ENCODE results near the gene OVCH1. TPM values are rescaled to one million over a fixed set of nuclear protein-coding genes. Genes with fewer than 3 reads are reported as not detected.

OVCH1 gene
- total RNA-seq, 1 experiment from 2014 or later = not detected

DNA sequence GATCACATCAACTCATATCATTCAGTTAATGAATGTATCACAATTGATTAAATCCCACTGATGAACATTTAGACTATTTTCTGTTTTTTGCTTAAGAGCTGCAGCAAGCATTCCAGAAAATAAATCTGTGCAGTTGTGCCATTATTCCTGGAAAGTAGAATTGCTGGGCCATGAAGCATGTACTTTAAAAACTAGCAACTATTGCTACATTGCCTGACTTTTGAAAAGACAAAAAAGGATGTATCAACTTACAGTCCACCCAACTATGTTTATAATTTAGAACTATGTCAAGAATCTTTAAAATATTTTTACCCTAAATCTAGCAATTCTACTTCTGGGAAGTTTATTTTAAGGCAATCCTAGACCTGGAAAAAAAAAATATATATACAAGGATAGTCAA is 83.1 kb downstream of the OVCH1 start:
- Histone ChIP-seq H3K4me2 (ENCODE audit: low read length) (no peak overlapping the region), H2AFZ (ENCODE audit: low read depth, low read length, poor library complexity, severe bottlenecking) (no peak overlapping the region), H3K36me3 (ENCODE audit: control insufficient read depth in 1 of 2, insufficient read depth in 2 of 2, low read length in 2 of 2) (no peaks in the 10 kb centered on the region), H3K79me2 (ENCODE audit: insufficient read depth, low read length) (no peaks in the 10 kb centered on the region), H3K4me1 (ENCODE audit: control insufficient read depth in 1 of 2, insufficient read depth in 2 of 2, low read length in 2 of 2) (no peaks in the 10 kb centered on the region), H3K27ac (ENCODE audit: low read depth, low read length) (no peak overlapping the region), H3K9me2 (ENCODE audit: insufficient read depth) (no peaks in the 10 kb centered on the region), H3K27me3 (ENCODE audit: insufficient read depth, low read length) (no peaks in the 10 kb centered on the region), H4K20me1 (ENCODE audit: insufficient read depth) (no peaks in the 10 kb centered on the region), H3K4me3 (replicated peaks in 1 of 2; ENCODE audit: low read depth in 1 of 2, low read length in 2 of 2) (no peak overlapping the region), H3K9ac (ENCODE audit: low read length) (no peak overlapping the region), H3K9me3 (ENCODE audit: control insufficient read depth in 1 of 2, insufficient read depth in 1 of 2, low read depth in 1 of 2, low read length in 2 of 2) (no peaks in the 10 kb centered on the region)
- POLR2A ChIA-PET = no interaction called here
- intact Hi-C loops (cut with micrococcal nuclease) = no loop called here
- no TSS peak for BruUV-seq (replicated peaks)
- CTCF ChIA-PET = no interaction called here
- TF ChIP-seq POLR2A (IDR thresholded peaks at IDR 0.05; ENCODE audit: borderline replicate concordance, extremely low read depth, insufficient read depth, insufficient read length) = no peak
- TF ChIP-seq EZH2phosphoT487 (IDR thresholded peaks at IDR 0.05; ENCODE audit: borderline replicate concordance) = no peak
- TF ChIP-seq TCF7L2 (IDR thresholded peaks at IDR 0.05; ENCODE audit: borderline replicate concordance, extremely low read depth, insufficient read depth, insufficient read length) = no peak
- no peak for TF ChIP-seq YY1 (IDR thresholded peaks at IDR 0.05; ENCODE audit: extremely low read depth, insufficient replicate concordance, low read depth, low read length)
- no peak for TF ChIP-seq CBX3 (IDR thresholded peaks at IDR 0.05; ENCODE audit: low read depth)
- TF ChIP-seq EZH2 (IDR thresholded peaks at IDR 0.05) = no peak
- TF ChIP-seq SP1 (IDR thresholded peaks at IDR 0.05; ENCODE audit: low read depth) = no peak
- no peak for TF ChIP-seq CEBPB (IDR thresholded peaks at IDR 0.05; ENCODE audit: low read depth)
- TF ChIP-seq ELF1 (IDR thresholded peaks at IDR 0.05; ENCODE audit: borderline replicate concordance, low read depth) = no peak
- TF ChIP-seq, protein P1, sequence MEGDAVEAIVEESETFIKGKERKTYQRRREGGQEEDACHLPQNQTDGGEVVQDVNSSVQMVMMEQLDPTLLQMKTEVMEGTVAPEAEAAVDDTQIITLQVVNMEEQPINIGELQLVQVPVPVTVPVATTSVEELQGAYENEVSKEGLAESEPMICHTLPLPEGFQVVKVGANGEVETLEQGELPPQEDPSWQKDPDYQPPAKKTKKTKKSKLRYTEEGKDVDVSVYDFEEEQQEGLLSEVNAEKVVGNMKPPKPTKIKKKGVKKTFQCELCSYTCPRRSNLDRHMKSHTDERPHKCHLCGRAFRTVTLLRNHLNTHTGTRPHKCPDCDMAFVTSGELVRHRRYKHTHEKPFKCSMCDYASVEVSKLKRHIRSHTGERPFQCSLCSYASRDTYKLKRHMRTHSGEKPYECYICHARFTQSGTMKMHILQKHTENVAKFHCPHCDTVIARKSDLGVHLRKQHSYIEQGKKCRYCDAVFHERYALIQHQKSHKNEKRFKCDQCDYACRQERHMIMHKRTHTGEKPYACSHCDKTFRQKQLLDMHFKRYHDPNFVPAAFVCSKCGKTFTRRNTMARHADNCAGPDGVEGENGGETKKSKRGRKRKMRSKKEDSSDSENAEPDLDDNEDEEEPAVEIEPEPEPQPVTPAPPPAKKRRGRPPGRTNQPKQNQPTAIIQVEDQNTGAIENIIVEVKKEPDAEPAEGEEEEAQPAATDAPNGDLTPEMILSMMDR (IDR thresholded peaks at IDR 0.05 in 2 of 3, conservative IDR thresholded peaks at IDR 0.05 in 1 of 3; ENCODE audit: borderline replicate concordance in 1 of 3, insufficient read depth in 1 of 3, low read depth in 2 of 3, low read length in 2 of 3) = no peak
- TF ChIP-seq SIN3A (IDR thresholded peaks at IDR 0.05; ENCODE audit: low read depth) = no peak
- TF ChIP-seq, protein P2, sequence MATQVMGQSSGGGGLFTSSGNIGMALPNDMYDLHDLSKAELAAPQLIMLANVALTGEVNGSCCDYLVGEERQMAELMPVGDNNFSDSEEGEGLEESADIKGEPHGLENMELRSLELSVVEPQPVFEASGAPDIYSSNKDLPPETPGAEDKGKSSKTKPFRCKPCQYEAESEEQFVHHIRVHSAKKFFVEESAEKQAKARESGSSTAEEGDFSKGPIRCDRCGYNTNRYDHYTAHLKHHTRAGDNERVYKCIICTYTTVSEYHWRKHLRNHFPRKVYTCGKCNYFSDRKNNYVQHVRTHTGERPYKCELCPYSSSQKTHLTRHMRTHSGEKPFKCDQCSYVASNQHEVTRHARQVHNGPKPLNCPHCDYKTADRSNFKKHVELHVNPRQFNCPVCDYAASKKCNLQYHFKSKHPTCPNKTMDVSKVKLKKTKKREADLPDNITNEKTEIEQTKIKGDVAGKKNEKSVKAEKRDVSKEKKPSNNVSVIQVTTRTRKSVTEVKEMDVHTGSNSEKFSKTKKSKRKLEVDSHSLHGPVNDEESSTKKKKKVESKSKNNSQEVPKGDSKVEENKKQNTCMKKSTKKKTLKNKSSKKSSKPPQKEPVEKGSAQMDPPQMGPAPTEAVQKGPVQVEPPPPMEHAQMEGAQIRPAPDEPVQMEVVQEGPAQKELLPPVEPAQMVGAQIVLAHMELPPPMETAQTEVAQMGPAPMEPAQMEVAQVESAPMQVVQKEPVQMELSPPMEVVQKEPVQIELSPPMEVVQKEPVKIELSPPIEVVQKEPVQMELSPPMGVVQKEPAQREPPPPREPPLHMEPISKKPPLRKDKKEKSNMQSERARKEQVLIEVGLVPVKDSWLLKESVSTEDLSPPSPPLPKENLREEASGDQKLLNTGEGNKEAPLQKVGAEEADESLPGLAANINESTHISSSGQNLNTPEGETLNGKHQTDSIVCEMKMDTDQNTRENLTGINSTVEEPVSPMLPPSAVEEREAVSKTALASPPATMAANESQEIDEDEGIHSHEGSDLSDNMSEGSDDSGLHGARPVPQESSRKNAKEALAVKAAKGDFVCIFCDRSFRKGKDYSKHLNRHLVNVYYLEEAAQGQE (IDR thresholded peaks at IDR 0.05; ENCODE audit: low read depth) = no peak
- TF ChIP-seq, protein P3, sequence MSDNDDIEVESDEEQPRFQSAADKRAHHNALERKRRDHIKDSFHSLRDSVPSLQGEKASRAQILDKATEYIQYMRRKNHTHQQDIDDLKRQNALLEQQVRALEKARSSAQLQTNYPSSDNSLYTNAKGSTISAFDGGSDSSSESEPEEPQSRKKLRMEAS (IDR thresholded peaks at IDR 0.05) = no peak
- TF ChIP-seq ZFX (IDR thresholded peaks at IDR 0.05) = no peak
- no peak for TF ChIP-seq RAD21 (IDR thresholded peaks at IDR 0.05; ENCODE audit: low read depth)
- TF ChIP-seq JUND (IDR thresholded peaks at IDR 0.05) = no peak
- TF ChIP-seq EGR1 (IDR thresholded peaks at IDR 0.05; ENCODE audit: low read depth) = no peak
- ATAC-seq (no peak), DNase-seq (ENCODE audit: low read depth, low spot score) (no peak)
- RAD21 ChIA-PET (ENCODE audit: low non-redundant PET in 1 of 2, low total read pairs in 2 of 2, uncharacterized antibody in 2 of 2, unreplicated experiment in 2 of 2) = no interaction called here

Data from HCT116 (cell line).